K562 (cell line): ENCODE data around the gene ZSWIM4. TPM values are rescaled to one million over a fixed set of nuclear protein-coding genes. Genes with fewer than 3 reads are reported as not detected.

Experiments
- BRF1 ChIP-seq: IDR thresholded peaks from 3 replicates; pipeline ENCODE4 v1.6.1; 2011; ENCODE audit warnings: borderline replicate concordance, mild to moderate bottlenecking; ENCODE audit not compliant: insufficient read length; ENCODE audit errors: extremely low read depth
- CREB1 ChIP-seq, 2 experiments: sonication (generic) in 1 of 2; formaldehyde crosslinking in 1 of 2; IDR thresholded peaks; 2 replicates each; pipeline versions ENCODE4 v1.6.1 to v1.8.0; 2012 to 2022; ENCODE audit warnings: inconsistent platforms in 1 of 2, mild to moderate bottlenecking in 1 of 2, missing genetic modification reagents in 1 of 2, moderate library complexity in 1 of 2
- HDAC1 ChIP-seq, 2 experiments: fragments of 450-650 bp; IDR thresholded peaks; 2 replicates each; pipeline ENCODE4 v1.6.1; 2016 to 2017; ENCODE audit warnings: inconsistent platforms in 1 of 2, mild to moderate bottlenecking in 1 of 2, moderate library complexity in 1 of 2
- MAX ChIP-seq: sonication (generic); formaldehyde crosslinking; IDR thresholded peaks from 2 replicates; pipeline ENCODE4 v1.9.0; 2022; ENCODE audit warnings: mild to moderate bottlenecking, missing genetic modification reagents
- MTA2 ChIP-seq: fragments of 450-650 bp; IDR thresholded peaks from 2 replicates; pipeline ENCODE4 v1.6.1; 2016; ENCODE audit warnings: low read depth
- NFATC3 ChIP-seq: fragments of 450-650 bp; IDR thresholded peaks from 2 replicates; pipeline ENCODE4 v1.6.1; 2017; ENCODE audit warnings: mild to moderate bottlenecking
- NFE2 ChIP-seq: IDR thresholded peaks from 2 replicates; pipeline ENCODE4 v1.6.1; 2014; ENCODE audit warnings: antibody characterized with exemption, low read depth
- PTRF ChIP-seq: fragments of 450-650 bp; IDR thresholded peaks from 2 replicates; pipeline ENCODE4 v1.6.1; 2016; ENCODE audit warnings: mild to moderate bottlenecking, missing genetic modification characterization, missing compliant biosample characterization
- RFX1 ChIP-seq: fragments of 450-650 bp; IDR thresholded peaks from 2 replicates; pipeline ENCODE4 v1.6.1; 2016; ENCODE audit warnings: mild to moderate bottlenecking, moderate library complexity
- TFAP4 ChIP-seq: sonication (generic); formaldehyde crosslinking; IDR thresholded peaks from 2 replicates; pipeline ENCODE4 v1.8.0; 2022; ENCODE audit warnings: missing genetic modification reagents, mild to moderate bottlenecking, moderate library complexity, borderline replicate concordance
- ZBTB7A ChIP-seq: IDR thresholded peaks from 2 replicates; pipeline ENCODE4 v1.6.1; 2011; ENCODE audit warnings: low read depth, mild to moderate bottlenecking, low read length, moderate library complexity, borderline replicate concordance; ENCODE audit not compliant: control insufficient read depth
- ZBTB8A ChIP-seq: fragments of 450-650 bp; IDR thresholded peaks from 2 replicates; pipeline ENCODE4 v1.6.1; 2018; ENCODE audit warnings: mild to moderate bottlenecking, moderate library complexity; ENCODE audit not compliant: partially characterized antibody
- ZBTB9 ChIP-seq: fragments of 450-650 bp; formaldehyde crosslinking; IDR thresholded peaks from 2 replicates; pipeline ENCODE4 v1.4.0; 2020; ENCODE audit warnings: mild to moderate bottlenecking, moderate library complexity
- ZNF263 ChIP-seq: sonication (generic); formaldehyde crosslinking; IDR thresholded peaks from 2 replicates; pipeline ENCODE4 v1.8.0; 2022; ENCODE audit warnings: mild to moderate bottlenecking, missing genetic modification reagents, borderline replicate concordance
- ZNF318 ChIP-seq, 2 experiments: fragments of 450-650 bp; IDR thresholded peaks; 2 replicates each; pipeline ENCODE4 v1.6.1; 2016; ENCODE audit warnings: mild to moderate bottlenecking in 2 of 2, borderline replicate concordance in 1 of 2, low read depth in 1 of 2, moderate library complexity in 1 of 2
- polyA plus RNA-seq, 8 experiments: library from polyadenylated mRNA; depleted of rRNA in 4 of 8; stranded (reverse) in 5 of 8; unstranded in 3 of 8; fragments of >200 nt; fragmentation: Nextera tagmentation in 2 of 8; fragmentation: Illumina TruSeq in 1 of 8; extraction: Ambion mirVana in 2 of 8; extraction: Trizol in 1 of 8; gene quantifications; 2 replicates each; pipeline versions ENCODE4 v1.2.1 to v1.2.3, GENCODE V29; 2011 to 2014; ENCODE audit warnings: inconsistent platforms in 1 of 8, missing spikeins in 1 of 8
- total RNA-seq, 7 experiments: library from RNA; depleted of rRNA in 6 of 7; stranded (reverse); fragments of >200 nt in 6 of 7; fragmentation: Illumina TruSeq in 2 of 7; extraction: Trizol in 2 of 7; gene quantifications; 2 replicates each; pipeline versions ENCODE4 v1.2.1 to v1.2.3, GENCODE V29; 2011 to 2021; ENCODE audit warnings: low replicate concordance in 1 of 7

ZSWIM4 gene
- total and polyA plus RNA-seq, 9 of the 15 experiments (the other 6 are each of a cell fraction or from before 2014, with no cell fraction given): 0.25 to 3.7 (median 0.79) TPM; not detected in 2

- TF ChIP-seq RFX1: peak; percentile 100
- no peak; the same call in 1 of the 2 replicates for TF ChIP-seq MTA2
- TF ChIP-seq NFATC3: 0 out of 2 replicates have a peak, but pooled peaks have one; percentile 16
- TF ChIP-seq PTRF (tag): no peak
- TF ChIP-seq ZBTB9 (CRISPR knock-in tag): peak; percentile 59
- no peak for TF ChIP-seq ZBTB8A
- peak; percentile 96 for TF ChIP-seq TFAP4 (CRISPR knock-in tag)
- TF ChIP-seq NFE2: no peak
- TF ChIP-seq ZBTB7A: peak; percentile 97
- no peak for TF ChIP-seq BRF1
- no peak for TF ChIP-seq MAX
- TF ChIP-seq ZNF318 (IDR thresholded peaks at IDR 0.05; ENCODE audit: borderline replicate concordance in 1 of 2, low read depth in 1 of 2): peak in 1 of 2 experiments; percentile 78; a peak in 2 of 4 replicates
- no peak for TF ChIP-seq HDAC1 (IDR thresholded peaks at IDR 0.05)
- peak; percentile 36; the same call in 1 of the 2 replicates for TF ChIP-seq ZNF263 (CRISPR knock-in tag)
- TF ChIP-seq CREB1 (IDR thresholded peaks at IDR 0.05): peak; percentile 70
- peak; percentile 81 for TF ChIP-seq CREB1 (CRISPR knock-in tag; IDR thresholded peaks at IDR 0.05)
These were observed 51.5 kb downstream of the ZSWIM4 start (continued) for GRCh38 chr19:13846557-13847406.
